ENCODE results near the gene CCDC201.

Gene CCDC201

DNA sequence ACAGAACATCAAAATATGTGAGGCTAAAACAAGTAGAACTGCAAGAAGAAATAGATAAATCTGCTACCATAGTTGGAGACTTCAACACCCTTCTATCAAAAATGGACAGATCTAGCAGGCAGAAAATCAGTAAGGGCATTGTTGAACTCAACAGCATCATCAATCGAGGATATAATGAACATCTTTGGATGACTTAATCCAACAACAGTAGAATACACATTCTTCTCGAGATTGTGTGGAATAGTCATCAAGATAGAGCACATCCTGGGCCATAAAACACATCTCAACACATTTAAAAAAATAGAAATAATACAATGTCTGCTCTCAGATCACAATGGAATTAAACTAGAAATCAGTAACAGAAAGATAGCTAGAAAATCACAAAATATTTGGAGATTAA lies 25.3 kb upstream of the CCDC201 start:
- TF ChIP-seq, protein P1, sequence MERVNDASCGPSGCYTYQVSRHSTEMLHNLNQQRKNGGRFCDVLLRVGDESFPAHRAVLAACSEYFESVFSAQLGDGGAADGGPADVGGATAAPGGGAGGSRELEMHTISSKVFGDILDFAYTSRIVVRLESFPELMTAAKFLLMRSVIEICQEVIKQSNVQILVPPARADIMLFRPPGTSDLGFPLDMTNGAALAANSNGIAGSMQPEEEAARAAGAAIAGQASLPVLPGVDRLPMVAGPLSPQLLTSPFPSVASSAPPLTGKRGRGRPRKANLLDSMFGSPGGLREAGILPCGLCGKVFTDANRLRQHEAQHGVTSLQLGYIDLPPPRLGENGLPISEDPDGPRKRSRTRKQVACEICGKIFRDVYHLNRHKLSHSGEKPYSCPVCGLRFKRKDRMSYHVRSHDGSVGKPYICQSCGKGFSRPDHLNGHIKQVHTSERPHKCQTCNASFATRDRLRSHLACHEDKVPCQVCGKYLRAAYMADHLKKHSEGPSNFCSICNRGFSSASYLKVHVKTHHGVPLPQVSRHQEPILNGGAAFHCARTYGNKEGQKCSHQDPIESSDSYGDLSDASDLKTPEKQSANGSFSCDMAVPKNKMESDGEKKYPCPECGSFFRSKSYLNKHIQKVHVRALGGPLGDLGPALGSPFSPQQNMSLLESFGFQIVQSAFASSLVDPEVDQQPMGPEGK (CRISPR knock-in tag; IDR thresholded peaks at IDR 0.05; ENCODE audit: borderline replicate concordance), result no peak
- TF ChIP-seq PPARA (CRISPR knock-in tag; IDR thresholded peaks at IDR 0.05; ENCODE audit: borderline replicate concordance) (no peak), ARNTL (CRISPR knock-in tag; IDR thresholded peaks at IDR 0.05; ENCODE audit: borderline replicate concordance, low read depth) (no peak), TCF4 (CRISPR knock-in tag; IDR thresholded peaks at IDR 0.05; ENCODE audit: borderline replicate concordance) (no peak), RARB (CRISPR knock-in tag; IDR thresholded peaks at IDR 0.05) (no peak), TOX (CRISPR knock-in tag; IDR thresholded peaks at IDR 0.05; ENCODE audit: borderline replicate concordance) (no peak), ESRRG (CRISPR knock-in tag; IDR thresholded peaks at IDR 0.05) (no peak), CSDC2 (CRISPR knock-in tag; IDR thresholded peaks at IDR 0.05) (no peak), TSHZ2 (CRISPR knock-in tag; IDR thresholded peaks at IDR 0.05) (no peak), BACH2 (CRISPR knock-in tag; IDR thresholded peaks at IDR 0.05; ENCODE audit: borderline replicate concordance) (no peak), ZC3H10 (CRISPR knock-in tag; IDR thresholded peaks at IDR 0.05) (no peak), ZNF565 (CRISPR knock-in tag; conservative IDR thresholded peaks at IDR 0.05; ENCODE audit: low read depth) (no peak), ZFP30 (CRISPR knock-in tag; IDR thresholded peaks at IDR 0.05) (no peak)
- TF ChIP-seq, protein P2, sequence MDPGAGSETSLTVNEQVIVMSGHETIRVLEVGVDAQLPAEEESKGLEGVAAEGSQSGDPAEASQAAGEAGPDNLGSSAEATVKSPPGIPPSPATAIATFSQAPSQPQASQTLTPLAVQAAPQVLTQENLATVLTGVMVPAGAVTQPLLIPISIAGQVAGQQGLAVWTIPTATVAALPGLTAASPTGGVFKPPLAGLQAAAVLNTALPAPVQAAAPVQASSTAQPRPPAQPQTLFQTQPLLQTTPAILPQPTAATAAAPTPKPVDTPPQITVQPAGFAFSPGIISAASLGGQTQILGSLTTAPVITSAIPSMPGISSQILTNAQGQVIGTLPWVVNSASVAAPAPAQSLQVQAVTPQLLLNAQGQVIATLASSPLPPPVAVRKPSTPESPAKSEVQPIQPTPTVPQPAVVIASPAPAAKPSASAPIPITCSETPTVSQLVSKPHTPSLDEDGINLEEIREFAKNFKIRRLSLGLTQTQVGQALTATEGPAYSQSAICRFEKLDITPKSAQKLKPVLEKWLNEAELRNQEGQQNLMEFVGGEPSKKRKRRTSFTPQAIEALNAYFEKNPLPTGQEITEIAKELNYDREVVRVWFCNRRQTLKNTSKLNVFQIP (CRISPR knock-in tag; IDR thresholded peaks at IDR 0.05; ENCODE audit: borderline replicate concordance, low read depth), result no peak
- TF ChIP-seq, protein P3, sequence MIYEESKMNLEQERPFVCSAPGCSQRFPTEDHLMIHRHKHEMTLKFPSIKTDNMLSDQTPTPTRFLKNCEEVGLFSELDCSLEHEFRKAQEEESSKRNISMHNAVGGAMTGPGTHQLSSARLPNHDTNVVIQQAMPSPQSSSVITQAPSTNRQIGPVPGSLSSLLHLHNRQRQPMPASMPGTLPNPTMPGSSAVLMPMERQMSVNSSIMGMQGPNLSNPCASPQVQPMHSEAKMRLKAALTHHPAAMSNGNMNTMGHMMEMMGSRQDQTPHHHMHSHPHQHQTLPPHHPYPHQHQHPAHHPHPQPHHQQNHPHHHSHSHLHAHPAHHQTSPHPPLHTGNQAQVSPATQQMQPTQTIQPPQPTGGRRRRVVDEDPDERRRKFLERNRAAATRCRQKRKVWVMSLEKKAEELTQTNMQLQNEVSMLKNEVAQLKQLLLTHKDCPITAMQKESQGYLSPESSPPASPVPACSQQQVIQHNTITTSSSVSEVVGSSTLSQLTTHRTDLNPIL (CRISPR knock-in tag; IDR thresholded peaks at IDR 0.05; ENCODE audit: low read depth), result no peak
- no peak for ATAC-seq

- peak; percentile 58 for ATAC-seq
- TF ChIP-seq SNAI2 (CRISPR knock-in tag; IDR thresholded peaks at IDR 0.05) (0 out of 2 replicates have a peak, but pooled peaks have one; percentile 48), ISL1 (CRISPR knock-in tag; IDR thresholded peaks at IDR 0.05) (peak; percentile 43), RARB (CRISPR knock-in tag; IDR thresholded peaks at IDR 0.05) (no peak)
Measured at GRCh38 chr7:45897042-45897690, 24.3 kb upstream of the CCDC201 start.

GRCh38 chr7:45894665-45895062 lies 21.8 kb upstream of the CCDC201 start:
- no peak for ATAC-seq
- TF ChIP-seq, protein P3 (CRISPR knock-in tag; IDR thresholded peaks at IDR 0.05; ENCODE audit: low read depth), result no peak
- no peak for TF ChIP-seq OSR1 (CRISPR knock-in tag; IDR thresholded peaks at IDR 0.05)
- TF ChIP-seq TCF4 (CRISPR knock-in tag; IDR thresholded peaks at IDR 0.05; ENCODE audit: borderline replicate concordance), result no peak
- no peak for TF ChIP-seq BACH2 (CRISPR knock-in tag; IDR thresholded peaks at IDR 0.05; ENCODE audit: borderline replicate concordance)
- no peak for TF ChIP-seq TOX (CRISPR knock-in tag; IDR thresholded peaks at IDR 0.05; ENCODE audit: borderline replicate concordance)
- TF ChIP-seq GLIS3 (CRISPR knock-in tag; IDR thresholded peaks at IDR 0.05), result no peak
- no peak for TF ChIP-seq TSHZ2 (CRISPR knock-in tag; IDR thresholded peaks at IDR 0.05)
- TF ChIP-seq ZNF70 (CRISPR knock-in tag; IDR thresholded peaks at IDR 0.05), result no peak
- TF ChIP-seq CSRNP3 (CRISPR knock-in tag; IDR thresholded peaks at IDR 0.05), result no peak
- no peak for TF ChIP-seq PPARA (CRISPR knock-in tag; IDR thresholded peaks at IDR 0.05; ENCODE audit: borderline replicate concordance)
- TF ChIP-seq ISL1 (CRISPR knock-in tag; IDR thresholded peaks at IDR 0.05), result no peak
- no peak for TF ChIP-seq RARB (CRISPR knock-in tag; IDR thresholded peaks at IDR 0.05)
- no peak for TF ChIP-seq ZNF8 (CRISPR knock-in tag; IDR thresholded peaks at IDR 0.05)
- TF ChIP-seq ESRRG (CRISPR knock-in tag; IDR thresholded peaks at IDR 0.05), result no peak
- no peak for TF ChIP-seq CSDC2 (CRISPR knock-in tag; IDR thresholded peaks at IDR 0.05)
